K562 (cell line): ENCODE measurements around the gene CATSPER4. TPM values are rescaled to one million over a fixed set of nuclear protein-coding genes. Genes with fewer than 3 reads are reported as not detected.

Experiments
- DNMT1 ChIP-seq: fragments of 450-650 bp; IDR thresholded peaks from 2 replicates; pipeline ENCODE4 v1.6.1; 2016; ENCODE audit warnings: antibody characterized with exemption, mild to moderate bottlenecking
- FOXP4 ChIP-seq: sonication (generic); formaldehyde crosslinking; IDR thresholded peaks from 2 replicates; pipeline ENCODE4 v1.8.0; 2022; ENCODE audit warnings: mild to moderate bottlenecking, missing genetic modification reagents, borderline replicate concordance
- NUFIP1 ChIP-seq: fragments of 450-650 bp; IDR thresholded peaks from 2 replicates; pipeline ENCODE4 v1.6.1; 2018; ENCODE audit not compliant: partially characterized antibody
- TAF1 ChIP-seq: IDR thresholded peaks from 2 replicates; pipeline ENCODE4 v1.6.1; 2011; ENCODE audit warnings: mild to moderate bottlenecking, low read length, moderate library complexity; ENCODE audit not compliant: insufficient read depth, control insufficient read depth, severe bottlenecking; ENCODE audit errors: extremely low read depth
- ZBTB40 ChIP-seq, 2 experiments: fragments of 450-650 bp in 1 of 2; sonication (generic) in 1 of 2; formaldehyde crosslinking in 1 of 2; IDR thresholded peaks; 2 replicates each; pipeline versions ENCODE4 v1.7.1 to v1.9.0; 2016 to 2022; ENCODE audit warnings: inconsistent platforms in 1 of 2, mild to moderate bottlenecking in 1 of 2, missing genetic modification reagents in 1 of 2
- ZBTB5 ChIP-seq: fragments of 450-650 bp; IDR thresholded peaks from 2 replicates; pipeline ENCODE4 v1.6.1; 2017; ENCODE audit warnings: antibody characterized with exemption
- ZNF41 ChIP-seq: fragments of 250-450 bp; sonication (Bioruptor Pico); conservative IDR thresholded peaks from 2 replicates; pipeline ENCODE4 v1.4.0; 2020; ENCODE audit warnings: mild to moderate bottlenecking
- ZNF740 ChIP-seq, 3 experiments: fragments of 200-800 bp in 1 of 3; sonication (Bioruptor generic) in 1 of 3; sonication (generic) in 1 of 3; formaldehyde crosslinking in 1 of 3; IDR thresholded peaks; 2 replicates each; pipeline versions ENCODE4 v1.6.1 to v1.8.0; 2016 to 2022; ENCODE audit warnings: mild to moderate bottlenecking in 2 of 3, missing compliant biosample characterization in 2 of 3, missing genetic modification characterization in 2 of 3, missing genetic modification reagents in 1 of 3
- ZNF778 ChIP-seq: fragments of 450-650 bp; formaldehyde crosslinking; IDR thresholded peaks from 2 replicates; pipeline ENCODE4 v1.4.0; 2020; ENCODE audit warnings: mild to moderate bottlenecking, moderate library complexity
- polyA plus RNA-seq, 8 experiments: library from polyadenylated mRNA; depleted of rRNA in 4 of 8; stranded (reverse) in 5 of 8; unstranded in 3 of 8; fragments of >200 nt; fragmentation: Nextera tagmentation in 2 of 8; fragmentation: Illumina TruSeq in 1 of 8; extraction: Ambion mirVana in 2 of 8; extraction: Trizol in 1 of 8; gene quantifications; 2 replicates each; pipeline versions ENCODE4 v1.2.1 to v1.2.3, GENCODE V29; 2011 to 2014; ENCODE audit warnings: inconsistent platforms in 1 of 8, missing spikeins in 1 of 8
- total RNA-seq, 7 experiments: library from RNA; depleted of rRNA in 6 of 7; stranded (reverse); fragments of >200 nt in 6 of 7; fragmentation: Illumina TruSeq in 2 of 7; extraction: Trizol in 2 of 7; gene quantifications; 2 replicates each; pipeline versions ENCODE4 v1.2.1 to v1.2.3, GENCODE V29; 2011 to 2021; ENCODE audit warnings: low replicate concordance in 1 of 7

Gene CATSPER4
- total and polyA plus RNA-seq, 9 of the 15 experiments (the other 6 are each of a cell fraction or from before 2014, with no cell fraction given), result 0.04 to 0.13 TPM; not detected in 7

GRCh38 chr1:26161415-26162219 lies 28.8 kb upstream of the CATSPER4 start (continued):
- TF ChIP-seq ZNF740 (CRISPR knock-in tag; IDR thresholded peaks at IDR 0.05) (no peak; the same call in 1 of the 2 replicates), ZNF740 (tag; IDR thresholded peaks at IDR 0.05) (no peak), ZBTB5 (no peak), DNMT1 (no peak), ZNF778 (no peak), ZNF41 (CRISPR knock-in tag) (peak; percentile 57; the same call in 1 of the 2 replicates), NUFIP1 (no peak), ZBTB40 (IDR thresholded peaks at IDR 0.05) (peak; percentile 38; the same call in 1 of the 2 replicates), ZBTB40 (CRISPR knock-in tag; IDR thresholded peaks at IDR 0.05) (no peak), FOXP4 (peak; percentile 63; the same call in 1 of the 2 replicates), TAF1 (peak; percentile 64)
